Lung (tissue), 12 donors: Measurements from ENCODE around the gene NET1. TPM values are rescaled to one million over a fixed set of nuclear protein-coding genes. Genes with fewer than 3 reads are reported as not detected.

Experiments used
- ATAC-seq: fragments of 200-7000 bp; cut with Tn5 transposase; one replicate; pipeline ENCODE4 v1.9.1; 2020; ENCODE audit warnings: moderate number of reproducible peaks; ENCODE audit not compliant: insufficient read depth, low FRiP score
- DNase-seq, 3 donors: peaks; one replicate each; pipeline ENCODE4 v3.0.0-alpha.2; 2013 to 2017
- H3K27ac ChIP-seq, 2 donors: one replicate each; pipeline ENCODE4 v1.5.1; 2013; ENCODE audit warnings: mild to moderate bottlenecking in 2 of 2, moderate library complexity in 2 of 2, control low read depth in 1 of 2, inconsistent platforms in 1 of 2, low read depth in 1 of 2, low read length in 1 of 2
- H3K27me3 ChIP-seq, 3 donors: one replicate each; pipeline ENCODE4 v1.5.1; 2013; ENCODE audit warnings: low read length in 2 of 3; ENCODE audit not compliant: control insufficient read depth in 3 of 3, insufficient read depth in 3 of 3
- H3K36me3 ChIP-seq, 4 donors: one replicate each; pipeline ENCODE4 v1.5.1; 2013; ENCODE audit warnings: low read length in 4 of 4, mild to moderate bottlenecking in 1 of 4, moderate library complexity in 1 of 4; ENCODE audit not compliant: control insufficient read depth in 4 of 4, insufficient read depth in 4 of 4
- H3K4me1 ChIP-seq, 5 donors: one replicate each; pipeline ENCODE4 v1.5.1; 2013; ENCODE audit warnings: low read length in 5 of 5, mild to moderate bottlenecking in 2 of 5, moderate library complexity in 1 of 5; ENCODE audit not compliant: control insufficient read depth in 5 of 5, insufficient read depth in 5 of 5
- H3K4me3 ChIP-seq: one replicate; pipeline ENCODE4 v1.5.1; 2013; ENCODE audit warnings: mild to moderate bottlenecking, control low read depth, moderate library complexity
- H3K9ac ChIP-seq, 2 donors: one replicate each; pipeline ENCODE4 v1.5.1; 2013; ENCODE audit warnings: low read length in 2 of 2, control low read depth in 1 of 2; ENCODE audit not compliant: insufficient read depth in 1 of 2
- H3K9me3 ChIP-seq, 4 donors: one replicate each; pipeline ENCODE4 v1.5.1; 2013; ENCODE audit warnings: low read length in 3 of 4, mild to moderate bottlenecking in 1 of 4, moderate library complexity in 1 of 4; ENCODE audit not compliant: control insufficient read depth in 4 of 4, insufficient read depth in 3 of 4
- WGBS, 2 donors: extraction: QIAGEN DNeasy Blood & Tissue Kit; methylation state at CpG; one replicate each; pipeline ENCODE4 v1.1.7; 2013; 5-methylcytosine and 5-hydroxymethylcytosine counted together
- polyA plus RNA-seq, 2 donors: library from polyadenylated mRNA; stranded (reverse); fragments of 200-250 nt; gene quantifications; one replicate each; pipeline ENCODE4 v1.2.1, GENCODE V29; 2013
- total RNA-seq, 2 donors: library from RNA; depleted of rRNA in 1 of 2; stranded (reverse); fragments of >200 nt in 1 of 2; gene quantifications; one replicate each; pipeline ENCODE4 v1.2.1, GENCODE V29; 2014 to 2021
- TF ChIP-seq, protein P1 (sequence below): IDR thresholded peaks from 2 replicates; pipeline ENCODE4 v1.5.1; 2012; ENCODE audit warnings: mild to moderate bottlenecking; ENCODE audit errors: control extremely low read depth, extremely low read depth
- donor health status: control.
- donor health status: control.
- donor health status: Bipolar disorder and iron deficiency.
- donor health status: healthy.
- donor health status: DM: yes; HTN: yes; CAD: no.

NET1 gene
- total and polyA plus RNA-seq, 4 donors, result 17.4 to 98.7 (median 35.9) TPM

DNA sequence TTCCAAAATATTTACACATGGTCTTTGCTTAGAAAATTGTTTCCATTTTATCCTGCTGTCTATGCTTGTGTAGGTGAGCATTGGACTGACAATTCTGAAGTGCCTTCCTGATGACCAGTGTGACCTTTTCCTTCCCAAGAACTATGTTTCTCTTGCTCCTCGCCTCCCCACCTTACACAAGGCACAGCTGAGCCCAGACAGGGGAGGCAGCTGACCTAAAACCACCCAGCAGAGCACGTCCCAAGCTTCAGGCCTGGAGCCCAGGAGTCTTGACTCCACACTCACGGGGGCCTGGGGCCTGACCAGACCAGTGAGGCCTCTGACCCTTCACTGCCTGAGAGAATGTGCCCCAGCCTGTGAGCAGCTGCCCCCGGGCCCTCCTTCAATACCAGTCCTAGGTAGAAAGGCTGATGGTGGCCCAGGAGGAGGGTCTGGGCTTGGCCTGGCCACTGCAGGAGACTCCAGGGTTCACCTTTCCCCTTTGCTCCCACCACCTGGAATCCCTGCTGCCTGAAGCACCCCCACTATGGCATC, 80.0 kb downstream of the NET1 start:
- WGBS, 2 donors, result 94 to 95% methylated on average over 4 of the region's 4 CpGs
- Histone ChIP-seq H3K27me3 (no peaks in the 10 kb centered on the region), H3K27ac (no peak overlapping the region), H3K4me1 (peaks cover 0 to 4% (median 0%) of the 10 kb centered on the region in 5 donors), H3K4me3 (no peak overlapping the region), H3K9me3 (peaks cover 0 to 8% (median 0%) of the 10 kb centered on the region in 4 donors), H3K9ac (no peak overlapping the region), H3K36me3 (no peaks in the 10 kb centered on the region)
- ATAC-seq (no peak), DNase-seq (no peak)
- TF ChIP-seq, protein P1, sequence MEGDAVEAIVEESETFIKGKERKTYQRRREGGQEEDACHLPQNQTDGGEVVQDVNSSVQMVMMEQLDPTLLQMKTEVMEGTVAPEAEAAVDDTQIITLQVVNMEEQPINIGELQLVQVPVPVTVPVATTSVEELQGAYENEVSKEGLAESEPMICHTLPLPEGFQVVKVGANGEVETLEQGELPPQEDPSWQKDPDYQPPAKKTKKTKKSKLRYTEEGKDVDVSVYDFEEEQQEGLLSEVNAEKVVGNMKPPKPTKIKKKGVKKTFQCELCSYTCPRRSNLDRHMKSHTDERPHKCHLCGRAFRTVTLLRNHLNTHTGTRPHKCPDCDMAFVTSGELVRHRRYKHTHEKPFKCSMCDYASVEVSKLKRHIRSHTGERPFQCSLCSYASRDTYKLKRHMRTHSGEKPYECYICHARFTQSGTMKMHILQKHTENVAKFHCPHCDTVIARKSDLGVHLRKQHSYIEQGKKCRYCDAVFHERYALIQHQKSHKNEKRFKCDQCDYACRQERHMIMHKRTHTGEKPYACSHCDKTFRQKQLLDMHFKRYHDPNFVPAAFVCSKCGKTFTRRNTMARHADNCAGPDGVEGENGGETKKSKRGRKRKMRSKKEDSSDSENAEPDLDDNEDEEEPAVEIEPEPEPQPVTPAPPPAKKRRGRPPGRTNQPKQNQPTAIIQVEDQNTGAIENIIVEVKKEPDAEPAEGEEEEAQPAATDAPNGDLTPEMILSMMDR, result no peak

- H3K9me3 ChIP-seq, result peaks cover 0 to 8% (median 0%) of the 10 kb centered on the region in 4 donors
- H3K4me1 ChIP-seq, result peaks cover 0 to 4% (median 0%) of the 10 kb centered on the region in 5 donors
- H3K4me3 ChIP-seq, result no peak overlapping the region
- no peak overlapping the region for H3K27ac ChIP-seq
- no peak for ATAC-seq
- H3K9ac ChIP-seq, result no peak overlapping the region
- TF ChIP-seq, protein P1, result no peak
- 83 to 92% methylated on average over 13 of the region's 13 CpGs for WGBS, 2 donors
- DNase-seq, result no peak
- no peaks in the 10 kb centered on the region for H3K27me3 ChIP-seq
- H3K36me3 ChIP-seq, result no peaks in the 10 kb centered on the region
These were observed 80.7 kb downstream of the NET1 start for GRCh38 chr10:5492929-5493576.

DNA sequence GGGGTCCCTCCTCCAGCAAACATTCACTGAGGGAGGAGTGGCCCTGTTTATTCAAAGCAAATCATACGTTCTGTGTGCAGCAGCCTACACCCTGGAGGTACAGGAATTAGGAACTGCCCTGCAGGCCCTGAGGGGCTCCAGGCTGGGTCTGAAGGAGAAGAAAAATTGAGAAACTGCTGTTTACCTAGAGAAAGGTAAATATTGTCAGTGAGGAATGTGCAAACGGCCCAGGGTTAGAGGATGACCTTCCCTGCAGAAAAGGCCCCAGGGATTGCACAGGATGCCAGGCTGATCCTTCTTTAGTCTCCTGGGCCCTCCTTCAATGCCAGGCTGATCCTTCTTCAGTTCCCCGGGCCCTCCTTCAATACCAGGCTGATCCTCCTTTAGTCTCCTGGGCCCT, 81.3 kb downstream of the NET1 start:
- TF ChIP-seq, protein P1, result no peak
- no peak overlapping the region for H3K4me3 ChIP-seq
- peaks cover 0 to 4% (median 0%) of the 10 kb centered on the region in 5 donors for H3K4me1 ChIP-seq
- H3K9ac ChIP-seq, result no peak overlapping the region
- H3K9me3 ChIP-seq, result peaks cover 0 to 8% (median 0%) of the 10 kb centered on the region in 4 donors
- WGBS, 2 donors, result 68 to 91% methylated on average over 3 of the region's 3 CpGs
- H3K27ac ChIP-seq, result no peak overlapping the region
- no peaks in the 10 kb centered on the region for H3K36me3 ChIP-seq
- no peaks in the 10 kb centered on the region for H3K27me3 ChIP-seq
- no peak for ATAC-seq
- no peak for DNase-seq

DNA sequence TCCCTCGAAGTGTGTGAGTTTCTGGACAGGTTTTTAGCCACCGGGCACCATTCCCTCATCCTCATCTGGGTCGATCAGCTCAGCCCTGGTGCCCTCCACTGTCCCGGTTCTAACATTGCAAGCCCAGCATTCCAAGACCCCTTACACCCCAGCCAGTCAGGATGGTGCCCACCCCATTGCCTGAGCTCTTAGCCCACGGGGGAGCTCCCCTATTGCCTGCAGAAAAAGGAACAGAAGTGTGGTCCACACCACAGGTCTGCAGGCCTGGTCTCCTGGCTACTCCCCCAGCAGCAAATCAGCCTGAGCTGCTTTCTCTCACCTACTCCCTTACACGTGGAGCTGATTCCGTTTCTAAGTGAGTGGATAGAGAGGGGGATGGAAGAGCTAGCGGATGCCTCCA, 82.3 kb downstream of the NET1 start:
- TF ChIP-seq, protein P1, result no peak
- 89 to 93% methylated on average over 8 of the region's 8 CpGs for WGBS, 2 donors
- DNase-seq, result no peak

More for the DNA sequence above, 82.3 kb downstream of the NET1 start:
- Histone ChIP-seq H3K27me3 (no peaks in the 10 kb centered on the region), H3K9me3 (peaks cover 0 to 8% (median 0%) of the 10 kb centered on the region in 4 donors), H3K27ac (no peak overlapping the region), H3K4me1 (peaks cover 0 to 5% (median 0%) of the 10 kb centered on the region in 5 donors), H3K4me3 (no peak overlapping the region), H3K36me3 (no peaks in the 10 kb centered on the region), H3K9ac (no peak overlapping the region)
- ATAC-seq, result no peak
